PC-9 (cell line): ENCODE results near the gene ZNRD2.

ENCODE experiments used
- EZH2 ChIP-seq: fragments of 200-600 bp; sonication (generic); IDR thresholded peaks from 2 replicates; pipeline ENCODE4 v1.8.0; 2017; ENCODE audit warnings: antibody characterized with exemption, low read depth
- TF ChIP-seq, protein P1 (sequence below): fragments of 200-600 bp; sonication (generic); conservative IDR thresholded peaks from 2 replicates; pipeline ENCODE4 v1.6.1; 2017; ENCODE audit warnings: mixed run types, antibody characterized with exemption, mild to moderate bottlenecking, moderate library complexity

DNA sequence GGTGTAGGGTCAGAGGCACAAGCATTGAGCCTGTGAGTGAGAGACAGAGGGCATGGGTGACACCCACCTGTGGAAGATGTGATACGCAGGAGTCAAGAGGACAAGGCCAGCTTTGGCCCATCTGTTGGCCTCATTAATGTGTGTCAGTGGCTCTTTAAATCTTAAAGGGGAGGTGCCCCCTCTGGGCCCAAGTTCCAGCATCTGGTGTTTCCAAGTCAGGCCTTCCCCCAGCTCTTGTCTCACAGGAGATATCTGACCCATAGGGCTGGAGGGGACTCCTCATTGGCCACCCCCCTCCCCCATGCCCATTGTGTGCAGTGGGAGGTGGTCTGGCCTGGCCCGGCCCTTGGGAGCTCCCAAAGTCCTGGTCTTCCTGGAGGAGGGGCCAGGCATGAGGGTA, 16.4 kb downstream of the ZNRD2 start:
- TF ChIP-seq EZH2, result no peak
- TF ChIP-seq, protein P1, sequence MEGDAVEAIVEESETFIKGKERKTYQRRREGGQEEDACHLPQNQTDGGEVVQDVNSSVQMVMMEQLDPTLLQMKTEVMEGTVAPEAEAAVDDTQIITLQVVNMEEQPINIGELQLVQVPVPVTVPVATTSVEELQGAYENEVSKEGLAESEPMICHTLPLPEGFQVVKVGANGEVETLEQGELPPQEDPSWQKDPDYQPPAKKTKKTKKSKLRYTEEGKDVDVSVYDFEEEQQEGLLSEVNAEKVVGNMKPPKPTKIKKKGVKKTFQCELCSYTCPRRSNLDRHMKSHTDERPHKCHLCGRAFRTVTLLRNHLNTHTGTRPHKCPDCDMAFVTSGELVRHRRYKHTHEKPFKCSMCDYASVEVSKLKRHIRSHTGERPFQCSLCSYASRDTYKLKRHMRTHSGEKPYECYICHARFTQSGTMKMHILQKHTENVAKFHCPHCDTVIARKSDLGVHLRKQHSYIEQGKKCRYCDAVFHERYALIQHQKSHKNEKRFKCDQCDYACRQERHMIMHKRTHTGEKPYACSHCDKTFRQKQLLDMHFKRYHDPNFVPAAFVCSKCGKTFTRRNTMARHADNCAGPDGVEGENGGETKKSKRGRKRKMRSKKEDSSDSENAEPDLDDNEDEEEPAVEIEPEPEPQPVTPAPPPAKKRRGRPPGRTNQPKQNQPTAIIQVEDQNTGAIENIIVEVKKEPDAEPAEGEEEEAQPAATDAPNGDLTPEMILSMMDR, result no peak
